ENCODE data around the gene KIF24. TPM values are rescaled to one million over a fixed set of nuclear protein-coding genes. Genes with fewer than 3 reads are reported as not detected.

The KIF24 gene
- total RNA-seq, 2 donors from 2014 or later = 0.56 to 1.1 TPM

GRCh38 chr9:34334916-34335315 is 5.8 kb upstream of the KIF24 start:
- no peak overlapping the region for H3K4me3 ChIP-seq
- no peak for TF ChIP-seq CTCF (IDR thresholded peaks at IDR 0.05)
- peaks cover 7 to 10% of the 10 kb centered on the region in 2 donors for H3K4me1 ChIP-seq (ENCODE audit: control insufficient read depth in 1 of 2, low read depth in 2 of 2)
- no peak overlapping the region for H3K27ac ChIP-seq
- H3K27me3 ChIP-seq (replicated peaks; ENCODE audit: insufficient read depth) = no peaks in the 10 kb centered on the region
- peaks cover 13% of the 10 kb centered on the region for H3K36me3 ChIP-seq
- DNase-seq (ENCODE audit: low spot score) (no peak), ATAC-seq (ENCODE audit: insufficient number of reproducible peaks, low FRiP score, low read depth) (no peak)
- no peaks in the 10 kb centered on the region for H3K9me3 ChIP-seq

- no peaks in the 10 kb centered on the region for H3K9me3 ChIP-seq
- no peak overlapping the region for H3K27ac ChIP-seq
- H3K27me3 ChIP-seq (replicated peaks; ENCODE audit: insufficient read depth) = no peaks in the 10 kb centered on the region
- peaks cover 7 to 11% of the 10 kb centered on the region in 2 donors for H3K4me1 ChIP-seq (ENCODE audit: control insufficient read depth in 1 of 2, low read depth in 2 of 2)
- ATAC-seq (ENCODE audit: insufficient number of reproducible peaks, low FRiP score, low read depth) = no peak
- no peak for DNase-seq (ENCODE audit: low spot score)
- peaks cover 9% of the 10 kb centered on the region for H3K36me3 ChIP-seq
- H3K4me3 ChIP-seq = no peak overlapping the region
- TF ChIP-seq CTCF (IDR thresholded peaks at IDR 0.05) = no peak
Measured at GRCh38 chr9:34334337-34334824, 5.3 kb upstream of the KIF24 start.

- no peak for TF ChIP-seq CTCF (IDR thresholded peaks at IDR 0.05)
- no peak overlapping the region for H3K27ac ChIP-seq
- H3K4me1 ChIP-seq (ENCODE audit: control insufficient read depth in 1 of 2, low read depth in 2 of 2) = peaks cover 7 to 12% of the 10 kb centered on the region in 2 donors
- no peaks in the 10 kb centered on the region for H3K27me3 ChIP-seq (replicated peaks; ENCODE audit: insufficient read depth)
- H3K9me3 ChIP-seq = no peaks in the 10 kb centered on the region
- H3K4me3 ChIP-seq = no peak overlapping the region
- DNase-seq (ENCODE audit: low spot score) = no peak
- ATAC-seq (ENCODE audit: insufficient number of reproducible peaks, low FRiP score, low read depth) = no peak
- peaks cover 4% of the 10 kb centered on the region for H3K36me3 ChIP-seq
Measured at GRCh38 chr9:34333836-34334235, 4.8 kb upstream of the KIF24 start.

- H3K27ac ChIP-seq = no peak overlapping the region
Measured at GRCh38 chr9:34332076-34332964, 3.3 kb upstream of the KIF24 start.

More at GRCh38 chr9:34332076-34332964, 3.3 kb upstream of the KIF24 start:
- TF ChIP-seq CTCF (IDR thresholded peaks at IDR 0.05) = peak; percentile 57
- Histone ChIP-seq H3K27me3 (replicated peaks; ENCODE audit: insufficient read depth) (no peaks in the 10 kb centered on the region), H3K4me1 (ENCODE audit: control insufficient read depth in 1 of 2, low read depth in 2 of 2) (peaks cover 7 to 19% of the 10 kb centered on the region in 2 donors), H3K36me3 (no peaks in the 10 kb centered on the region), H3K4me3 (no peak overlapping the region), H3K9me3 (no peaks in the 10 kb centered on the region)
- ATAC-seq (ENCODE audit: insufficient number of reproducible peaks, low FRiP score, low read depth) (no peak), DNase-seq (ENCODE audit: low spot score) (no peak)
